GM12873 (cell line): ENCODE measurements around the gene KCNJ6.

ENCODE experiments used
- TF ChIP-seq, protein P1 (sequence below): IDR thresholded peaks from 2 replicates; pipeline ENCODE4 v1.5.1; 2012; ENCODE audit warnings: low read depth, mild to moderate bottlenecking, moderate library complexity, low read length, control low read depth; ENCODE audit not compliant: insufficient read depth; ENCODE audit errors: missing control alignments

Gene KCNJ6

DNA sequence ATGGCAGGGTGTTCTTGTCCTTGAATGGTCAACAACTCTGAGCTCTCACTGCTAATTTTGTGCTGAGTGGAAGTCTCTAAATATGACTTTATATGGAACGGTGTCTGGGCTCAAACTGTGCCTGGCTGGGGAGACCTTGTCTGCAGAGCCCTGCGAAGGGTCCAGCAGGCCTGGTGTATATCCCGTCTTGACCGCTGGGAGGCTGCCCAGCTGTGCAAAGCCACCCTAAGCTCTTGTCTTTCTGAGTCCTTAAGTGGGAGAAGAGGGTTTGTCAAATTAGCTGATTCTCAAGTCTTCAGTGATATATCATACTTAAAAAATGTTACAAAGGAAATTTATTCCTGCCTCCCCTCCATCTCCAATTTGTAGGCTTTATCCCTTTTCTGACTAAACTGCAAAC is 198.7 kb downstream of the KCNJ6 start:
- TF ChIP-seq, protein P1, sequence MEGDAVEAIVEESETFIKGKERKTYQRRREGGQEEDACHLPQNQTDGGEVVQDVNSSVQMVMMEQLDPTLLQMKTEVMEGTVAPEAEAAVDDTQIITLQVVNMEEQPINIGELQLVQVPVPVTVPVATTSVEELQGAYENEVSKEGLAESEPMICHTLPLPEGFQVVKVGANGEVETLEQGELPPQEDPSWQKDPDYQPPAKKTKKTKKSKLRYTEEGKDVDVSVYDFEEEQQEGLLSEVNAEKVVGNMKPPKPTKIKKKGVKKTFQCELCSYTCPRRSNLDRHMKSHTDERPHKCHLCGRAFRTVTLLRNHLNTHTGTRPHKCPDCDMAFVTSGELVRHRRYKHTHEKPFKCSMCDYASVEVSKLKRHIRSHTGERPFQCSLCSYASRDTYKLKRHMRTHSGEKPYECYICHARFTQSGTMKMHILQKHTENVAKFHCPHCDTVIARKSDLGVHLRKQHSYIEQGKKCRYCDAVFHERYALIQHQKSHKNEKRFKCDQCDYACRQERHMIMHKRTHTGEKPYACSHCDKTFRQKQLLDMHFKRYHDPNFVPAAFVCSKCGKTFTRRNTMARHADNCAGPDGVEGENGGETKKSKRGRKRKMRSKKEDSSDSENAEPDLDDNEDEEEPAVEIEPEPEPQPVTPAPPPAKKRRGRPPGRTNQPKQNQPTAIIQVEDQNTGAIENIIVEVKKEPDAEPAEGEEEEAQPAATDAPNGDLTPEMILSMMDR = no peak

DNA sequence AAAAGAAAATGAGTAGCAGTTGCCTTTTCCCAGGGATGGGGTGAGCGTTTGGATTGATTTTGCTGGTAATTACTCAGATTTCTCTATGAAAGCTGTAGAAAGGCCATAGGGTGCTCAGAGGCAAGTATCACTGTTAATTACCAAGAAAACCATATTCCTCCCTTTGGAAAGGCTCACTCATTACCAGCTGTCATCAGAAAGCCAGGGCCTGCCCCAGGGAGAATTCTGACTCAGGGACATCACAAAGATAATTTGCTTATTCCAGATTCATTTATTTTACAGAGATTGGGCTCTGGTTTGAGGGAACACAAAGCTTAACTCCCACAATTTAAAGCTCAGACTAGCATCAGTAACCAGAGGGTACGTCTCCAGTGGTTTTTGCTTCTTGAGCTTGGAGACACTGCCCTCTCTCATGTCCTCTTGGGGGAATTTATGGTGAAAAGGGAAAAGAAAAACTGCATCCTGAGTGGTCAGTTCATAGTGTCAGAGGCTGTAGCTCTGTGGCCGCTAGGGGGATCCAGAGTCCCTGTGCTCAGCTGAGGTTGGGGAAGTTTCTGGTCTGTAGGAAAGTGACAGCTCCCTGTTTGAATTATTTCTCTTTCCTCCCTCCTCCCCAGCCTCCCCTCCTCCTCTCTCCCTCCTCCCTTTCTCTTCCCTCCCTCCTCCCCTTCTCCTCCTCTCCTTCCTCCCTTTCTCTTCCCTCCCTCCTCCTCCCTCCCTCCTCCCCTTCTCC is 204.3 kb downstream of the KCNJ6 start:
- TF ChIP-seq, protein P1 = peak; percentile 98

DNA sequence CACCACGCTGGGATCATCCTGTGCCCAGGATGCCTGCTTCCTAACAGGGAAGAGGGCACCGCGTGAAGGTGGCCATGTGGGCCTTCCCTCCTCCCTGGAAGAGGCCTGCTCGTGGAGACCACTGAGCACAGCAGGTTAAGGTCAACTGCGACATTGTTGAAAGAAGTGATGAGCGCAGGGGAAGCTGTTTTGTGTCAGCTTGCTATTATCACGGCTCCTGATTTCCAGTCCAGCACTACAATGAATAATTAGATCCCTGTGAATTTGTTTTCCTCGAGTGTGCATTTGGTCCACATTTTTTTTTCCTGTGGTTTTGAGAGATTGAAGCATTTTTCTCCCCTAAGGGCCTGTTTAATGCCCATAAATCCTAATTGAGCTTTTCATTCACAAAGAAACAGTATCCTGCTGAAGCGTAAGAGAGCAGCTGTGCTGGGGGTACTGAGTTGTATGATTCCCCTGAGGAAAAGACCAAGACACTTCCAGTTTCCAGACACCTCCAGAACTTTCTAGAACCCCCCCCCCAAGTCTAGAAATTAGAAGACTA is 204.9 kb downstream of the KCNJ6 start:
- TF ChIP-seq, protein P1 = no peak

DNA sequence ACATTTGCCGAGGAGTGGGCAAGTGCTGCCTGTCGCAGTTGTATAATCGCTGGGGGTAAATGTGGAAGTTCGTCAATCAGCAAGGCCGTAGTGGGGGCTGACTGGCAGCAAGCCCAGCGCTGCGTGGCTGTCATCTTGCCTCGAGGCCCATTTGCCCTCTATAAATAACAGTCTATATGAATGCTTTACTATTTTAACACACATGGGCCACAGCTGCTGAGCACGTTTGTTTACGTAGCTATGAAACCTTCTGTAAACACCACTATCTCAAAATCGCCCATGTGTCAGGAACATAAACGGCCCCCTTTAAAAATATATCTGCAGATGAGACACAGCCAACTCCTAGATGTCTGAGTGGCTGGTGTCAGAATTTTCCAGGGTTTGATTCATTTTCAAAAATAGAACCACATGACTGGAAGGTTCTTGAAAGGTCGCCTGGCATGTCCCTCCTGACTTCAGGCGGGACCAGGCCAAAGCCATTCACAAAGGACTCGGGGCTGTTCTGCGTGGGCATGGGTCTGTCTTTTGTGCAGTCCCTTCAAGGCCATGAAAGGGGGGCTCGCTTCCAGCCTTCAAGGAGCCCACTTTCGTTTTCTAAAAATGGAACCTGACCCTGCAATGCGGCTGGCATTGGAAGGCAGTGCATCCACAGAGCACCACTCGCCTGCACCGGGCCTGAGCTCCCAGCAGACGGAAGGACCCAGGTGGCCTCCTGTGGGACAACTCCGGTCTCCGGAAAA is 205.5 kb downstream of the KCNJ6 start:
- TF ChIP-seq, protein P1 = no peak

DNA sequence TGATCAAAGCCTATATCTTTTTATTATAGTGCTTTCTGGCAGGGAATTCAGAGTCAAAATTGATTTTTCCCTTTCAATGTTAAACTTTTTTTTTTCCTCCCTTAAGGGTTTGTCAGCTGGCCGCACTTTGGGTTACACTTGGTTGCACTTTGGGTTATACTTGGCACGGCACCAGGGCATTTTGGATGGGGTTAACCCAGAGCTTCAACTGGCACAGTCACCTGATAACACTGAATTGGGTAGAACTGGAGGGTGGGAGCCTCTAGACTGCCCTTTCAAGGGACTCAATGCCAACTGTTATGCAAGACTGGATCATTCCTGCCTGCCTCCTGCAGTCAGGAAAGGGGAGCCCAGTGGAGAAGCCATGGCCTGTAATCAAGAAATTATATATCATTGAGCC is 211.5 kb downstream of the KCNJ6 start:
- TF ChIP-seq, protein P1 = no peak

DNA sequence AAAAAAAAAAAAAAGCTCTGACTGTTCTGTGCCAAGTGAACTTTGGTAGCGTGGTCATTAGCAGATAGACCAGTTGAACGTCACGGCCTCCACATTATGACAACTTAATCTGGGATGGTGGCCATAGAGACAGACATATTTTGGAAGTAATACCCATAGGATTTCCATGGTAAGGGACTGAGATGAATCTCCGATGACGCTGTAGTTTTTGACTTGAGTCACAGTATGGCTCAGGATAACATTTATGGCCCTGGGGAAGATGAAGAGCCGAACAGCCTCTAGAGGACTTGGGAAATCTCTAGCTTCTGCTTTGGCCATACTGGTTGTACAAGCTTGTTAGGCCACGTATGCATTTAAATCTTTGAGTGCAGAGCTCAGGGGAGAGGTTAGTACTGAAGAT is 214.0 kb downstream of the KCNJ6 start:
- TF ChIP-seq, protein P1 = no peak

DNA sequence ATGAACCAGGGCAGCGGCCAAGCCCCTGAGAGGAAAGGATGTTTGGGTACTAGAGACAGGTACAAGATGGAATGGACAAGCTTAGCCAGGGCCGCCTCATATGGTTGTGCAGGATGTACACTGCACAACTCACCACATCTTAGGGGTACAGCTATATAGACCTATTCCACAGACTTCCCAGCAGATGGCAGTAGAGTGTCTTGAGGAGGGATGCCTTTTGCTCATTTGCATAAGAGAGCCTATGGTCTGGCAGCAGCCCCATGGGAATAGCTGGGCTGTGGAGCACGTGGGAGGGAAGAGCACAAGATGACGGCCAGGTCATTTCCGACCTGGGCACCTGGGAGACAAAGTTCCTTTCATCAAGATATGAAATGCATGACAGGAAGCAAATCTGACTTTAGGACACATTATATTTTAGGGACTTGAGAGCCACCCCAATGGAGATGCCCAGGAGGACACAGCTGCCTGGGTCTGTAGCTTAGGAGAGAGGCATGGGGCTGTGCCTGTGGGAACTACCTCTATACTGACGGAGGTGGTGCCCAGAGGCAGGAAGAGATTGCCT is 215.5 kb downstream of the KCNJ6 start:
- TF ChIP-seq, protein P1 = peak; percentile 85
